K562 (cell line): Measurements from ENCODE around the gene PATJ. TPM values are rescaled to one million over a fixed set of nuclear protein-coding genes. Genes with fewer than 3 reads are reported as not detected.

Experiments
- ATAC-seq: fragments of 200-7000 bp; cut with Tn5 transposase; 3 replicates; pipeline ENCODE4 v1.9.1; 2020; ENCODE audit warnings: moderate library complexity
- BruUV-seq: library from RNA; stranded (reverse); fragments of 400-500 nt; replicated peaks from 2 replicates; lab custom pipeline; 2021; lab: Mats Ljungman, UMichigan
- CTCF ChIA-PET: fragments of 300-600 bp; formaldehyde crosslinking; extraction: SDS; loops from one replicate; lab custom pipeline; 2021; ENCODE audit warnings: low intra/inter-chr PET ratio; lab: Yijun Ruan, JAX
- POLR2A ChIA-PET: fragments of 300-600, 350-650 bp; sonication (Branson Sonifier 250); formaldehyde crosslinking; extraction: SDS; loops from one replicate; lab custom pipeline; 2021; ENCODE audit warnings: antibody characterized with exemption, inconsistent platforms; lab: Yijun Ruan, JAX
- DNase-seq, 4 experiments: peaks; one replicate each; pipeline versions ENCODE4 v3.0.0 to v3.0.0-alpha.2; 2011 to 2018; ENCODE audit warnings: low spot score in 3 of 4, mixed read lengths in 3 of 4; ENCODE audit errors: extremely low read depth in 1 of 4
- FAIRE-seq: peaks from 2 replicates; lab custom pipeline; 2011; peaks lifted over from hg19 to GRCh38; lab: Jason Lieb, UNC
- H2AFZ ChIP-seq: 2 replicates; pipeline ENCODE4 v1.6.0; 2011; ENCODE audit warnings: low read depth, low read length, control low read depth, inconsistent platforms
- H3K27ac ChIP-seq: fragments of 200-600 bp; 3 replicates; pipeline ENCODE4 v1.8.0; 2011; ENCODE audit warnings: low read depth, mild to moderate bottlenecking, control low read depth, inconsistent platforms, low read length, moderate library complexity, mixed read lengths; ENCODE audit errors: extremely low read depth
- H3K27me3 ChIP-seq, 2 experiments: fragments of 300-600 bp in 1 of 2; 2 replicates in 1 of 2; 3 replicates in 1 of 2; pipeline versions ENCODE4 v1.6.0 to v1.8.0; 2011; ENCODE audit warnings: inconsistent platforms in 2 of 2, low read length in 2 of 2, mild to moderate bottlenecking in 1 of 2, mixed read lengths in 1 of 2, moderate library complexity in 1 of 2; ENCODE audit not compliant: control insufficient read depth in 2 of 2, insufficient read depth in 2 of 2
- H3K36me3 ChIP-seq: fragments of 300-600 bp; 3 replicates; pipeline ENCODE4 v1.8.0; 2011; ENCODE audit warnings: mild to moderate bottlenecking, low read length, inconsistent platforms; ENCODE audit not compliant: control insufficient read depth, insufficient read depth
- H3K4me1 ChIP-seq, 2 experiments: fragments of 200-600 bp in 1 of 2; replicated peaks in 1 of 2; 2 replicates in 1 of 2; 3 replicates in 1 of 2; pipeline versions ENCODE4 v1.5.1 to v1.8.0; 2011; ENCODE audit warnings: inconsistent platforms in 2 of 2, low read length in 2 of 2, mild to moderate bottlenecking in 1 of 2, mixed read lengths in 1 of 2, moderate library complexity in 1 of 2; ENCODE audit not compliant: control insufficient read depth in 2 of 2, insufficient read depth in 2 of 2
- H3K4me2 ChIP-seq: 2 replicates; pipeline ENCODE4 v1.6.1; 2011; ENCODE audit warnings: low read length, control low read depth, inconsistent platforms, mixed read lengths; ENCODE audit not compliant: insufficient read depth
- H3K4me3 ChIP-seq: fragments of 200-600 bp; sonication (generic), shearing (Covaris generic); 2 replicates; pipeline ENCODE4 v1.5.1; 2016; ENCODE audit warnings: control low read depth, inconsistent platforms
- H3K79me2 ChIP-seq: fragments of 200-600 bp; 3 replicates; pipeline ENCODE4 v1.8.0; 2011; ENCODE audit warnings: low read length, inconsistent platforms; ENCODE audit not compliant: control insufficient read depth, insufficient read depth
- H3K9ac ChIP-seq, 2 experiments: 2 replicates each; pipeline versions ENCODE4 v1.6.0 to v1.6.1; 2011; ENCODE audit warnings: low read depth in 2 of 2, low read length in 2 of 2, control low read depth in 1 of 2, inconsistent platforms in 1 of 2, mild to moderate bottlenecking in 1 of 2, mixed read lengths in 1 of 2; ENCODE audit not compliant: insufficient read depth in 1 of 2
- H3K9me1 ChIP-seq: one replicate; pipeline ENCODE4 v1.6.0; 2011; ENCODE audit warnings: inconsistent platforms, mild to moderate bottlenecking, low read length, moderate library complexity; ENCODE audit not compliant: control insufficient read depth, insufficient read depth
- H3K9me3 ChIP-seq: replicated peaks from 2 replicates; pipeline ENCODE4 v1.5.1; 2011; ENCODE audit warnings: low read depth, low read length, inconsistent platforms; ENCODE audit not compliant: control insufficient read depth, insufficient read depth
- H4K20me1 ChIP-seq: replicated peaks from 2 replicates; pipeline ENCODE4 v1.6.1; 2011; ENCODE audit warnings: low read length, inconsistent platforms, mixed read lengths; ENCODE audit not compliant: control insufficient read depth, insufficient read depth
- CBX2 ChIP-seq: fragments of 200-600 bp; sonication (generic); IDR thresholded peaks from one replicate; pipeline ENCODE4 v1.6.1; 2012; ENCODE audit warnings: mild to moderate bottlenecking, low read length, inconsistent platforms; ENCODE audit not compliant: insufficient read depth, poor library complexity, severe bottlenecking
- ELF4 ChIP-seq: fragments of 450-650 bp; formaldehyde crosslinking; IDR thresholded peaks from 2 replicates; pipeline ENCODE4 v1.4.0; 2022; ENCODE audit warnings: missing genetic modification characterization
- FOXK2 ChIP-seq, 2 experiments: fragments of 450-650 bp; IDR thresholded peaks in 1 of 2; conservative IDR thresholded peaks in 1 of 2; 2 replicates each; pipeline ENCODE4 v1.6.1; 2016; ENCODE audit warnings: low read depth in 2 of 2, mild to moderate bottlenecking in 1 of 2
- GATA2 ChIP-seq: sonication (generic); formaldehyde crosslinking; IDR thresholded peaks from 2 replicates; pipeline ENCODE4 v1.4.0; 2020; ENCODE audit warnings: mild to moderate bottlenecking, missing genetic modification reagents
- KLF1 ChIP-seq: fragments of 450-650 bp; IDR thresholded peaks from 2 replicates; pipeline ENCODE4 v1.6.1; 2016; ENCODE audit warnings: missing genetic modification characterization, missing compliant biosample characterization
- L3MBTL2 ChIP-seq: fragments of 450-650 bp; IDR thresholded peaks from 2 replicates; pipeline ENCODE4 v1.6.1; 2016; ENCODE audit warnings: mild to moderate bottlenecking, moderate library complexity
- MECOM ChIP-seq: fragments of 250-450 bp; sonication (Bioruptor Pico); IDR thresholded peaks from 2 replicates; pipeline ENCODE4 v1.8.0; 2022; ENCODE audit warnings: inconsistent platforms
- PRMT5 ChIP-seq: sonication (generic); formaldehyde crosslinking; IDR thresholded peaks from 2 replicates; pipeline ENCODE4 v1.5.0; 2020; ENCODE audit warnings: missing genetic modification reagents
- ZFP1 ChIP-seq: fragments of 450-650 bp; formaldehyde crosslinking; IDR thresholded peaks from 2 replicates; pipeline ENCODE4 v1.4.0; 2020; ENCODE audit warnings: mild to moderate bottlenecking, mixed read lengths
- ZNF212 ChIP-seq: fragments of 450-650 bp; formaldehyde crosslinking; IDR thresholded peaks from 2 replicates; pipeline ENCODE4 v1.4.0; 2020; ENCODE audit warnings: mild to moderate bottlenecking
- ZNF431 ChIP-seq: sonication (generic); formaldehyde crosslinking; IDR thresholded peaks from 2 replicates; pipeline ENCODE4 v1.8.0; 2022; ENCODE audit warnings: mild to moderate bottlenecking, missing genetic modification reagents
- ZNF589 ChIP-seq: fragments of 200-800 bp; sonication (Bioruptor generic); IDR thresholded peaks from 2 replicates; pipeline ENCODE4 v1.6.1; 2016; ENCODE audit warnings: low read depth, missing genetic modification characterization, missing compliant biosample characterization
- WGBS: fragments of 100-300 bp; shearing (Covaris generic); methylation state at CpG from one replicate; pipeline ENCODE4 v1.1.6; 2016; ENCODE audit warnings: low coverage, mixed read lengths; ENCODE audit not compliant: insufficient coverage; ENCODE audit errors: missing lambda C conversion rate; 5-methylcytosine and 5-hydroxymethylcytosine counted together
- in situ Hi-C: fragments of 300-500 bp; cut with MboI; formaldehyde crosslinking; loops from 4 replicates; pipeline ENCODE4 v1.15.0; 2018; ENCODE audit warnings: inconsistent platforms, mixed read lengths
- intact Hi-C: fragments of 100-400 bp; cut with micrococcal nuclease; formaldehyde crosslinking; loops from 2 replicates; pipeline ENCODE4 v1.14.2; 2022
- polyA plus RNA-seq, 8 experiments: library from polyadenylated mRNA; depleted of rRNA in 4 of 8; stranded (reverse) in 5 of 8; unstranded in 3 of 8; fragments of >200 nt; fragmentation: Nextera tagmentation in 2 of 8; fragmentation: Illumina TruSeq in 1 of 8; extraction: Ambion mirVana in 2 of 8; extraction: Trizol in 1 of 8; gene quantifications; 2 replicates each; pipeline versions ENCODE4 v1.2.1 to v1.2.3, GENCODE V29; 2011 to 2014; ENCODE audit warnings: inconsistent platforms in 1 of 8, missing spikeins in 1 of 8
- total RNA-seq, 7 experiments: library from RNA; depleted of rRNA in 6 of 7; stranded (reverse); fragments of >200 nt in 6 of 7; fragmentation: Illumina TruSeq in 2 of 7; extraction: Trizol in 2 of 7; gene quantifications; 2 replicates each; pipeline versions ENCODE4 v1.2.1 to v1.2.3, GENCODE V29; 2011 to 2021; ENCODE audit warnings: low replicate concordance in 1 of 7
- TF ChIP-seq, protein P1 (sequence below), 3 experiments: fragments of 200-800 bp in 1 of 3; fragments of 250-450 bp in 1 of 3; fragments of 450-650 bp in 1 of 3; sonication (Bioruptor Pico) in 1 of 3; sonication (Bioruptor generic) in 1 of 3; formaldehyde crosslinking in 1 of 3; IDR thresholded peaks; 2 replicates each; pipeline versions ENCODE4 v1.6.1 to v1.8.0; 2016 to 2022; ENCODE audit warnings: mild to moderate bottlenecking in 2 of 3, missing genetic modification characterization in 2 of 3, missing compliant biosample characterization in 1 of 3, moderate library complexity in 1 of 3
- TF ChIP-seq, protein P2 (sequence below): IDR thresholded peaks from 2 replicates; pipeline ENCODE4 v1.6.1; 2016; ENCODE audit warnings: missing genetic modification characterization, missing compliant biosample characterization
- TF ChIP-seq, protein P3 (sequence below): sonication (generic); IDR thresholded peaks from 2 replicates; pipeline ENCODE4 v1.6.1; 2016
- TF ChIP-seq, protein P4 (sequence below): fragments of 250-450 bp; sonication (Bioruptor Pico); IDR thresholded peaks from 2 replicates; pipeline ENCODE4 v1.5.0; 2021

Gene PATJ
- total and polyA plus RNA-seq, 9 of the 15 experiments (the other 6 are each of a cell fraction or from before 2014, with no cell fraction given) = 0.22 TPM; not detected in 8

DNA sequence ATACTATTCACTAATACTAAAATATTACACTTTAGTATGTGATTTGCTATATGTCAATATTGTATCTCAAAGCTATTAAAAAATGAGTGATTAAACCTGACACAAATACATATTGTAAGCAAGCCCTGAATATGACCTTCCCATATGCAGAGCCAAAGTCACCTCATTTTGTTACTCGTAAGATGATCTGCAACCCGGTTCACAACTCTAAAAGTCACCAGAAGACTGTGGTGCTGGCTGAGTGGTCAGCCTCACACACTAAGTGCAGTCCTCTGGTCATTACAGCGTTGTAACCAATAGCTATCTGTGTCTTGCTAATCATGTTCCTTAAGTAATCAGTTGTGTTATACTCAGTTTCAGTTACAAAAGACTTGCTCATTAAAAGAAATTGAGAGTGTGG, 254.8 kb downstream of the PATJ start (continued):
- TF ChIP-seq, protein P1, sequence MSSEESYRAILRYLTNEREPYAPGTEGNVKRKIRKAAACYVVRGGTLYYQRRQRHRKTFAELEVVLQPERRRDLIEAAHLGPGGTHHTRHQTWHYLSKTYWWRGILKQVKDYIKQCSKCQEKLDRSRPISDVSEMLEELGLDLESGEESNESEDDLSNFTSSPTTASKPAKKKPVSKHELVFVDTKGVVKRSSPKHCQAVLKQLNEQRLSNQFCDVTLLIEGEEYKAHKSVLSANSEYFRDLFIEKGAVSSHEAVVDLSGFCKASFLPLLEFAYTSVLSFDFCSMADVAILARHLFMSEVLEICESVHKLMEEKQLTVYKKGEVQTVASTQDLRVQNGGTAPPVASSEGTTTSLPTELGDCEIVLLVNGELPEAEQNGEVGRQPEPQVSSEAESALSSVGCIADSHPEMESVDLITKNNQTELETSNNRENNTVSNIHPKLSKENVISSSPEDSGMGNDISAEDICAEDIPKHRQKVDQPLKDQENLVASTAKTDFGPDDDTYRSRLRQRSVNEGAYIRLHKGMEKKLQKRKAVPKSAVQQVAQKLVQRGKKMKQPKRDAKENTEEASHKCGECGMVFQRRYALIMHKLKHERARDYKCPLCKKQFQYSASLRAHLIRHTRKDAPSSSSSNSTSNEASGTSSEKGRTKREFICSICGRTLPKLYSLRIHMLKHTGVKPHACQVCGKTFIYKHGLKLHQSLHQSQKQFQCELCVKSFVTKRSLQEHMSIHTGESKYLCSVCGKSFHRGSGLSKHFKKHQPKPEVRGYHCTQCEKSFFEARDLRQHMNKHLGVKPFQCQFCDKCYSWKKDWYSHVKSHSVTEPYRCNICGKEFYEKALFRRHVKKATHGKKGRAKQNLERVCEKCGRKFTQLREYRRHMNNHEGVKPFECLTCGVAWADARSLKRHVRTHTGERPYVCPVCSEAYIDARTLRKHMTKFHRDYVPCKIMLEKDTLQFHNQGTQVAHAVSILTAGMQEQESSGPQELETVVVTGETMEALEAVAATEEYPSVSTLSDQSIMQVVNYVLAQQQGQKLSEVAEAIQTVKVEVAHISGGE (CRISPR knock-in tag; IDR thresholded peaks at IDR 0.05) = no peak
- TF ChIP-seq L3MBTL2 (no peak), MECOM (no peak), ZNF589 (CRISPR knock-in tag) (no peak), PRMT5 (CRISPR knock-in tag) (no peak), FOXK2 (conservative IDR thresholded peaks at IDR 0.05 in 1 of 2, IDR thresholded peaks at IDR 0.05 in 1 of 2; ENCODE audit: low read depth in 2 of 2) (no peak), KLF1 (no peak), ZFP1 (CRISPR knock-in tag) (no peak)

DNA sequence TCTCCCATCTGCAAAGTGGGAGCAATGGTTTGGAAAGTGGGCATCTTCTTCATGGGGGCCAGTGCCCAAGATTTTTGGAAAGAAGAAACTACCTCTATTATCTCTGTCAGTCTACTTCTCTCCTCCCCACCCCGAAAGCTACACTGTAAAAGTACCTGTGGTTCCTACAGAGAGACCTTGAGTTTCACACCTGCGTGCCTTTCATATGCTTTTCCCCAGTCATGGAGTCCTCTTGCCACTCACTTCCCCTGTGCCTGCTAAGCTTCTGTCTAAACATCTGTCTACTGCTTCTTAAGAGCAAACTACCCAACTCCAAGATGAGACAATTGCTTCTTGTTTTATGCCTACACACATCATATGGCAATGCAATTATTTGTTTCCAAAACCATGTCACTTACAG, 261.5 kb downstream of the PATJ start:
- Histone ChIP-seq H3K9me3 (no peaks in the 10 kb centered on the region), H3K9me1 (no peaks in the 10 kb centered on the region), H3K79me2 (no peaks in the 10 kb centered on the region), H3K4me2 (no peak overlapping the region), H4K20me1 (no peaks in the 10 kb centered on the region), H3K4me1 (no peaks in the 10 kb centered on the region), H3K36me3 (no peaks in the 10 kb centered on the region), H2AFZ (no peak overlapping the region), H3K27me3 (peaks cover 0 to 2% of the 10 kb centered on the region in 2 experiments; a peak in 1 of 5 replicates), H3K27ac (no peak overlapping the region), H3K4me3 (no peak overlapping the region), H3K9ac (no peak overlapping the region)
- ChIA-PET CTCF (no interaction called here), POLR2A (interaction anchor here (0.6 kb wide), 1 partner anchor 951 kb away, joined by 3 read pairs; no protein-coding TSS in a partner anchor)
- DNase-seq = no peak
- in situ Hi-C loops (no loop called here), intact Hi-C loops (no loop called here)
- no TSS peak for BruUV-seq
- ATAC-seq = no peak
- WGBS = 0% methylated on average over 2 of the region's 2 CpGs
- no peak for FAIRE-seq
- TF ChIP-seq ELF4 = no peak
- TF ChIP-seq, protein P2, sequence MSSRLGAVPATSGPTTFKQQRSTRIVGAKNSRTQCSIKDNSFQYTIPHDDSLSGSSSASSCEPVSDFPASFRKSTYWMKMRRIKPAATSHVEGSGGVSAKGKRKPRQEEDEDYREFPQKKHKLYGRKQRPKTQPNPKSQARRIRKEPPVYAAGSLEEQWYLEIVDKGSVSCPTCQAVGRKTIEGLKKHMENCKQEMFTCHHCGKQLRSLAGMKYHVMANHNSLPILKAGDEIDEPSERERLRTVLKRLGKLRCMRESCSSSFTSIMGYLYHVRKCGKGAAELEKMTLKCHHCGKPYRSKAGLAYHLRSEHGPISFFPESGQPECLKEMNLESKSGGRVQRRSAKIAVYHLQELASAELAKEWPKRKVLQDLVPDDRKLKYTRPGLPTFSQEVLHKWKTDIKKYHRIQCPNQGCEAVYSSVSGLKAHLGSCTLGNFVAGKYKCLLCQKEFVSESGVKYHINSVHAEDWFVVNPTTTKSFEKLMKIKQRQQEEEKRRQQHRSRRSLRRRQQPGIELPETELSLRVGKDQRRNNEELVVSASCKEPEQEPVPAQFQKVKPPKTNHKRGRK (tag) = no peak
- TF ChIP-seq, protein P3, sequence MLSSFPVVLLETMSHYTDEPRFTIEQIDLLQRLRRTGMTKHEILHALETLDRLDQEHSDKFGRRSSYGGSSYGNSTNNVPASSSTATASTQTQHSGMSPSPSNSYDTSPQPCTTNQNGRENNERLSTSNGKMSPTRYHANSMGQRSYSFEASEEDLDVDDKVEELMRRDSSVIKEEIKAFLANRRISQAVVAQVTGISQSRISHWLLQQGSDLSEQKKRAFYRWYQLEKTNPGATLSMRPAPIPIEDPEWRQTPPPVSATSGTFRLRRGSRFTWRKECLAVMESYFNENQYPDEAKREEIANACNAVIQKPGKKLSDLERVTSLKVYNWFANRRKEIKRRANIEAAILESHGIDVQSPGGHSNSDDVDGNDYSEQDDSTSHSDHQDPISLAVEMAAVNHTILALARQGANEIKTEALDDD = no peak
- TF ChIP-seq ZNF212 (CRISPR knock-in tag) = no peak
- TF ChIP-seq ZNF431 (CRISPR knock-in tag) = no peak
- TF ChIP-seq CBX2 = no peak
- TF ChIP-seq GATA2 (CRISPR knock-in tag) = no peak
- TF ChIP-seq, protein P4, sequence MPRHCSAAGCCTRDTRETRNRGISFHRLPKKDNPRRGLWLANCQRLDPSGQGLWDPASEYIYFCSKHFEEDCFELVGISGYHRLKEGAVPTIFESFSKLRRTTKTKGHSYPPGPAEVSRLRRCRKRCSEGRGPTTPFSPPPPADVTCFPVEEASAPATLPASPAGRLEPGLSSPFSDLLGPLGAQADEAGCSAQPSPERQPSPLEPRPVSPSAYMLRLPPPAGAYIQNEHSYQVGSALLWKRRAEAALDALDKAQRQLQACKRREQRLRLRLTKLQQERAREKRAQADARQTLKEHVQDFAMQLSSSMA (CRISPR knock-in tag) = no peak
